ENCODE data around the gene MRPS25.

DNA sequence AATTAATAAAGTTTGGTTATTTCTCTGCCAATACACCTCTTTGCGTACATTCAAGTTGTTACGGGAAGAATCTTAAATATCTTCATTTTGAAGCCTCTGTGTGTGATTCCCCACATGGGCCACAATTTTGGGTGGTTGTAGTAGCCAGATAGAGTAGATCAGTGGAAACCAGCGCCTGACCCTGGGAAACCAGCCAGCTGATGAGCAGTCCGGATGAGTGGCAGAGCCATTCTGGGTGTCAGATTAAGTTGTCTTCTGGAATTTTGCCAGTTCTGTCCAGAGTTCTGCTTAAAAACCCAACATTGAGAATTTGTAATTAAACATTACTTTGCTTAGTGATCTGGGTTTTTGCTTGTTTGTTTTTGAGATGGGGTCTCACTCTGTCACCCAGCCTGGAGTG, 49.7 kb downstream of the MRPS25 start:
- TF ChIP-seq EZH2 (IDR thresholded peaks at IDR 0.05; ENCODE audit: insufficient read depth, poor library complexity, severe bottlenecking) (no peak), EZH2phosphoT487 (IDR thresholded peaks at IDR 0.05; ENCODE audit: insufficient read depth, low read depth) (no peak)
